Mammary epithelial cell (primary cell): ENCODE results near the gene WDR20.

ENCODE experiments used
- CTCF ChIP-seq, 2 donors: IDR thresholded peaks in 1 of 2; conservative IDR thresholded peaks in 1 of 2; 2 replicates each; pipeline ENCODE4 v1.5.1; 2011 to 2012; ENCODE audit warnings: inconsistent platforms in 2 of 2, low read length in 2 of 2, mild to moderate bottlenecking in 2 of 2, control low read depth in 1 of 2, low read depth in 1 of 2; ENCODE audit not compliant: insufficient read depth in 1 of 2; ENCODE audit errors: extremely low read depth in 1 of 2
- EZH2 ChIP-seq: IDR thresholded peaks from 2 replicates; pipeline ENCODE4 v1.6.1; 2012; ENCODE audit warnings: low read length, inconsistent platforms, borderline replicate concordance

- TF ChIP-seq CTCF (conservative IDR thresholded peaks at IDR 0.05 in 1 of 2, IDR thresholded peaks at IDR 0.05 in 1 of 2; ENCODE audit: extremely low read depth in 1 of 2, insufficient read depth in 1 of 2, low read depth in 1 of 2, low read length in 2 of 2): no peak
- TF ChIP-seq EZH2: no peak
These were observed 24.5 kb downstream of the WDR20 start for GRCh38 chr14:102164241-102164641.
